Frontal cortex (tissue), 4 donors: ENCODE results near the gene GUCD1. TPM values are rescaled to one million over a fixed set of nuclear protein-coding genes. Genes with fewer than 3 reads are reported as not detected.

ENCODE experiments used
- DNase-seq, 2 donors: peaks; one replicate each; pipeline ENCODE4 v3.0.0; 2012; ENCODE audit warnings: low spot score in 2 of 2
- FAIRE-seq: peaks from 2 replicates; lab custom pipeline; 2012; peaks lifted over from hg19 to GRCh38; lab: Jason Lieb, UNC
- total RNA-seq: library from RNA; depleted of rRNA; stranded (reverse); fragments of >200 nt; gene quantifications from one replicate; pipeline ENCODE4 v1.2.3, GENCODE V29; 2014
- donor health status: control.
- donor health status: control.
- donor health status: control.

Gene GUCD1
- total RNA-seq, 1 donor from 2014 or later, result 35.1 TPM

- DNase-seq, result no peak
- FAIRE-seq, result no peak
Measured at GRCh38 chr22:24591286-24591830, 36.4 kb upstream of the GUCD1 start.

- DNase-seq, result no peak
Measured at GRCh38 chr22:24590596-24591173, 35.7 kb upstream of the GUCD1 start.

GRCh38 chr22:24589518-24590030 is 34.6 kb upstream of the GUCD1 start:
- DNase-seq, result no peak
- no peak for FAIRE-seq

More at GRCh38 chr22:24590596-24591173, 35.7 kb upstream of the GUCD1 start:
- no peak for FAIRE-seq

- DNase-seq (no peak), FAIRE-seq (no peak)
Measured at GRCh38 chr22:24588757-24589481, 34.0 kb upstream of the GUCD1 start.

GRCh38 chr22:24588381-24588756 is 33.4 kb upstream of the GUCD1 start:
- peak; percentile 79 to 85 for DNase-seq
- no peak for FAIRE-seq

GRCh38 chr22:24587948-24588347 is 33.0 kb upstream of the GUCD1 start:
- FAIRE-seq, result no peak
- DNase-seq, result no peak

GRCh38 chr22:24587251-24587650 is 32.3 kb upstream of the GUCD1 start:
- FAIRE-seq (no peak), DNase-seq (no peak)

- DNase-seq (no peak), FAIRE-seq (no peak)
Measured at GRCh38 chr22:24585927-24586546, 31.1 kb upstream of the GUCD1 start.

- no peak for DNase-seq
- FAIRE-seq, result no peak
Measured at GRCh38 chr22:24585461-24585860, 30.5 kb upstream of the GUCD1 start.

GRCh38 chr22:24584871-24585411 is 30.0 kb upstream of the GUCD1 start:
- DNase-seq (no peak), FAIRE-seq (no peak)

GRCh38 chr22:24584166-24584790 is 29.3 kb upstream of the GUCD1 start:
- FAIRE-seq (no peak), DNase-seq (no peak)

GRCh38 chr22:24583221-24584165 is 28.6 kb upstream of the GUCD1 start:
- DNase-seq, result no peak
- no peak for FAIRE-seq

GRCh38 chr22:24582056-24582814 is 27.3 kb upstream of the GUCD1 start:
- no peak for DNase-seq
- no peak for FAIRE-seq

GRCh38 chr22:24580276-24580675 is 25.3 kb upstream of the GUCD1 start:
- FAIRE-seq, result no peak
- no peak for DNase-seq

- FAIRE-seq, result no peak
Measured at GRCh38 chr22:24579258-24579601, 24.3 kb upstream of the GUCD1 start.

GRCh38 chr22:24578355-24579257 is 23.7 kb upstream of the GUCD1 start:
- DNase-seq, result no peak
- FAIRE-seq, result no peak

More at GRCh38 chr22:24579258-24579601, 24.3 kb upstream of the GUCD1 start:
- no peak for DNase-seq

GRCh38 chr22:24576778-24577177 is 21.8 kb upstream of the GUCD1 start:
- FAIRE-seq, result no peak

More at GRCh38 chr22:24576778-24577177, 21.8 kb upstream of the GUCD1 start:
- no peak for DNase-seq
